CD4-positive, alpha-beta T cell treated with Interleukin-6 at 100 ng/mL for 8 hours (primary cell): ENCODE results near the gene CNOT1.

Source experiments
- DNase-seq: peaks from one replicate; pipeline ENCODE4 v3.0.0-alpha.2; 2020; ENCODE audit warnings: mixed read lengths, low spot score

CNOT1 gene

DNA sequence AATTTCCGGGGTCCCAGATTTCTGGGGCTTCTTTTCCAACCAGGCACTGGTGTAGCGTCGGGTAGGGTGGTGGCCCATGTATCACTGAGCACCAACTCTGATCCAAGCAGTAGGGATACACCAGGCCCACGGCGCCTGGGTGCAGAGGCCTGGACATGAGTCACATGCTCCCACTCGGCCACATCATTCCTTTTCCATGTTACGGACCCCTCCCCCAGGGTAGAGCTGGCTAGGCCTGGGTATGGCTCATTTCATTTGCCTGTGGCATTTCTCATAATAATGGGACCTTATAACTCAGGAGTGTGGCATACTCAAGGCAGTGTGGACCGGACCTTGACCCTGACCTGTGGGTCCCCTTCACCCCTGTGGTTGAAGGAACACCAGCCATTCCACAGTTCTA lies 147.7 kb downstream of the CNOT1 start:
- no peak for DNase-seq

DNA sequence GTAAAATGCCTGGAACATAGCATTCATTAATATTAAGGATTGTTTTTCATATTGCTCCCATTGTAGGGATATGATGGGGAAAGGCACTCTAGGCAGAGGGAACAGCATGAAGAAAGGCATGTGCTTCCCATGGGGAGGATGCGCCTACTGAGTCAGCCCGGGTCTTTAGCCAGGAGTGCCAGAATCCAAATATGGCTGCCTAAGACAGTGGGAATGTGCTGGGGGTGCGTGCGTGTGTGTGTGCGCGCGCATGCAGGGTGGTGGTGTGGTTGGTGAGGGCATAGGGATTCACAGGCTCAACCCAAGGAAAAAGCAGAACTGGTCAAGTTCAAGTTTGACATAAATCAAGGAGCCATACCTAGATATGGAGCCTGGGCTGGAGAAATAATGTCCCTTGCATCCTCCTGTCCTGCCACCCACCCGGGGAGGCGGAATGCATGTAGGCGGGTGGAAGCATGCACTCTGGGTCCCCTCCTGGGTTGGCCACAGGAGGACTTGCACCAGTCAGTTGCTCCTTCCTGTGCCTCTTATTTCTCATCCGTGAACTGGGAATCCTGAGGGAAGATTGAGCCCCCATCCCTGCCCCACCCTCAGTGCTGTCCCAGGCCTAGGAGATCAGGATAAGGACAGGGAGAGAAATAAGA lies 148.3 kb downstream of the CNOT1 start:
- no peak for DNase-seq

DNA sequence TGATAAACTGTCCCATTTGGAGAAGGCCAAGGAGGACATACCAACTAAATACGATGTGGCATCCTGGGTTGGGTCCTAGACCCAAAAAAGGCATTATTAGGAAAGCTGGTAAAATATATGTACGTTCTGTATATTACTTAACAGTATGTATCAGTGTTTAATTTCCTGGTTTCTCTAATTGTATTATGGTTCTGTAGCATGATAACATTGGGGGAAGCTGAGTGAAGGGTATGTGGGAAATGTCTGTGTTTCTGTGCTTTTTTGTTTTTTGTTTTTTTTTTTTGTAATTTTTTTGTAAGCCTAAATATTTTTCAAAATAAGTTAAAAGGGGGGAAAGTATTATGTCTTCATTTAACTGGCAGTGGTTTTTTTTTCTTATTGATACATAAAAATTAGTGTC lies 151.2 kb downstream of the CNOT1 start:
- DNase-seq, result no peak

DNA sequence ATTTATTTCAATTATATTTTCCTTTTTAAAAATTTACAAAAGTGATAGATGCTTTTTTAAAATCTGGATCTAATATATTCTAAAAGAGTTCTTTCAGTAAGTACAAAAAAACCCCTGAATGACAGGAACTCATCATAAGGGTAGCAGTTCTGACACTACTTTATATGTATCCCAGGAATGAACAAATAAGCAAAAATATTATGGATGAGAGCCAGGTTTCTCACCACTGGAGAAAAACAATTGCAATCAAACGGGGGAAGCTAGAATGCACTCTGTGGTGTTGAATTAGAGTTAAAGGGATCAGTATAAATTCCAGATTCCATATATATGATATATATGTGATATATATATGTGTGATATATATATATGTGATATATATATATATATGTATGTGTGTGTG lies 152.8 kb downstream of the CNOT1 start:
- no peak for DNase-seq

DNA sequence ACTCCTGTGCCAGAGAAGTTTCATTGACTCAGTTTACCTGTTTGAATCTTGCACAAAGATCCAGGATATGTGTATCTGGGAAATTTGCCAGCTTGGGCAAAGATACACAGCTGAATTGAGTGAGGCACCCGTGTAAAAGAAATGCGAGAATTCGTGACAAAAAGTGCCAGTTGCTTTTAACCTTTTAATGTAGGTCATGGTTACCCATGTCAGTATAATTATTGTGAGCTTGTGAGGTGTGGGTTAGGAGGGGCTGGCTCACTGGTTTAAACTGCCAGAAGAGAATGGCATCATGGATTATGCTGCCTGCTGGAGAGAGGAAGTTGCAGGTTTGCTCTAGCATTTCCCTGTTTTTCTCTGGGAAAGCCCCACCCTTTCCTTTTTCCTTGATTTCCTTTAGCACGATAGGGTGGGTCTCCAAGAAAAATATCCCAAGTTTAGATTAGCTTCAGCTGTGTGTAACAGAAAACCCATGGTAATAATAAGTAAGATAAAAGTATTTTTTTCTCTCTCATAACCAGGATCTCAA lies 154.5 kb downstream of the CNOT1 start:
- no peak for DNase-seq

DNA sequence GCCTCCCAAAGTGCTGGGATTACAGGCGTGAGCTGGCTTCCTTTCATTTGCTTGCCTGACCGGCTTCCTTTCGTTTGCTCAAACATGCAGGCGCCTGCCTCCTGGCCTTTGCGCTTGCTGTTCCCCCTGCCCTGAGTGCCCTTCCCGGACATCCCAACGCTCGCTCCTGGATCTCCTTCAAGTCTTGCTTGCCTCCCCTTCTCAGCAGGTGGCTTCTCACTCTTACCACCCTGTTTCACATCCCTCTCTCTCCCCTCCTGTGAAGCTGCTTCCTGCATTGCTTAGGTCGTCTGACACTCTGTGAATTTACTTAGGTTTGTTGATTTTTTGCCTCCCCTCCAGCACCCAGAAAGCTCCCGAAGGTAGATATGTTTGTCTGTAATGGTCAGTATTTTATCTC lies 155.3 kb downstream of the CNOT1 start:
- no peak for DNase-seq

DNA sequence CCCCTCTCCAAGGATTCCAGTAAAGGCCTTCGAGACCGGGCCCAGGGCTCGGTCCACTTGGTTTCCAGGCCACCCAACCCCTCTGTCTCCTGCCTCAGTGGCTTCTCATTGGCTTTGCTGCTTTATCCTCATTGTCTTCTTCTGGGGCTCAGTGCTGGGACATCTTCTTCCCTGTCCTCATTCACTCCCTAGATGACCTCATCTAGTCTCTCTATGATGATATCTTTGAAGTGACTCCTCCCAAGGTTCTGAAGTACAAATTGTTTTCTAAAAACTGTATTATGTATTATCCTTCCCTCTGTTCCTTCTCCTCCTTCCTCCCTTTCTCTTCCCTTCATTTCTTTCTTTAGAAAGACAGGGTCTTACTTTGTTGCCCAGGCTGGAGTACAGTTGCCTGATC lies 156.8 kb downstream of the CNOT1 start:
- DNase-seq, result no peak

DNA sequence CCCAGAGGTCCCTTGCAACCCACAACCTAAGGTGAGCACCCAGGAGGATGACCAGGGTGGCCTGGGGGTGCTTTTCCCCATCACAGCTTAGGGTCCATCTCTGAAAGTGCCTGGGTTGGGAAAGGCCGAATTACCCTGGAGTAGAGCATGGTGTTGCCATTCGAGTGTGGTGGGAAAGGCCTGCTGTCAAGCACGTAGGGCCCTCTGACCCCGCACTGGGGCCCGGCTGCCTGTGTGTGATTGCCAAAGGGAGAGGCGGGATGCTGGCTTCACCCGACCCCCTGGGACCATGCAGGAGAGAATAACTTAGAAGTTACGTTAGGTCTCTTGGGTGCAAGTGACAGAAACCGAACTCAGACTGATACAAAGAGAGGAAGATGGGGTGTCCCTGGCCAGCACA lies 157.4 kb downstream of the CNOT1 start:
- no peak for DNase-seq

DNA sequence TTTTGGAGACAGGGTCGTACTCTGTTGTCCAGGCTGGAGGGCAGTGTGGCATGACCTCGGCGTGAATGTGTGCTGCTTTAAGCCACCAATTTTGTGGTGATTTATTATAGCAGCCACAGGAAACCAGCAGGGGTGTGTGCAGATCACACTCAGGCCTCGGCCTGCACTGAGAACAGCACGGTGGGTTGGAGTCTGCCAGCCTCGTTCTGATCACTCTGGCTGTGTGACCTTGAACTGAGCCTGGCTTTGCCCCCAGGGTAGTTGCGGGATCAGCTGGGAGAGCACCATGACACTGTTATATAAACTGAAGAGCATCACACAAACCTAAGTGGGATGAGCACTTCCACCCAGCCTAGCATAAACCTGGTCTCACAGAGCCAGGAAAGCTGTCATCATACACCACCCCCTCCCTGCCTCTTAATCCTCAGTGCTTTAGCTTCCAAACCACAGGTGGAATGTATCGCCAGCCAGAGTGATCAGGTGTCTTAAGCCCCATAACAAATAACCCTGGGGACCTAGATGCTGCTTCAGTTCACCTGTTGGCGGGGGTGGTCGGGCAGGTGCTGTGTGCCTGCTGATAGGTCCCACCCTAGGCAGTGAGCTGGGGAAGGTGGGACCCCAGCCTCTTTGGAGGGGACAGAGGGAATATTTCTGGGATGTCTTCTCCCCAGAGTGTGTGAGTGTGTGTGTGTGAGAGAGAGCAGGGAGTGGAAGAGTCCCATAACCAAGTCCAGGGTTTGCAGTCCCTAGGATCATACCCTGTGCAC lies 158.2 kb downstream of the CNOT1 start:
- DNase-seq, result no peak
